CD4-positive, alpha-beta T cell treated with Interleukin-2 at 100 ng/mL for 4 hours (primary cell): ENCODE data around the gene ATP13A4.

ENCODE experiments used
- DNase-seq: peaks from one replicate; pipeline ENCODE4 v3.0.0-alpha.2; 2020; ENCODE audit warnings: low spot score

Gene ATP13A4

DNA sequence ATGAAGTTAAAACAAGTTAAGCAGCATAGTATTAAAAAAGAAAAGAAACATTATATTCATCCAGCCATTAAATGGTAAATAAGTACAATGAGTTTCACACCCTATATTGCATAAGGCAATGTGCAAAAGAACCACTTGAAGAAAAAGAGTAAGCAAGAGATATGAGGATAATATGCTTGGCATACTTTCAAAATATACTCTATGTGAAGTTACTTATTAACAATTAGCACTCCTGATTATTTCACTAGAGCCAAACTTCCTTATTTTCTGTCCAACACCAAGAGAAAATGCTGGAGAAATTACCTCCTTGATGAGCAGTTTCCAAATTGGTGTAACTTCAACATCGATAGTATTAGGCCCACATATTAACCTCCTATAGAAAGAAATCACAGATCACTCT, 63.7 kb downstream of the ATP13A4 start:
- no peak for DNase-seq

DNA sequence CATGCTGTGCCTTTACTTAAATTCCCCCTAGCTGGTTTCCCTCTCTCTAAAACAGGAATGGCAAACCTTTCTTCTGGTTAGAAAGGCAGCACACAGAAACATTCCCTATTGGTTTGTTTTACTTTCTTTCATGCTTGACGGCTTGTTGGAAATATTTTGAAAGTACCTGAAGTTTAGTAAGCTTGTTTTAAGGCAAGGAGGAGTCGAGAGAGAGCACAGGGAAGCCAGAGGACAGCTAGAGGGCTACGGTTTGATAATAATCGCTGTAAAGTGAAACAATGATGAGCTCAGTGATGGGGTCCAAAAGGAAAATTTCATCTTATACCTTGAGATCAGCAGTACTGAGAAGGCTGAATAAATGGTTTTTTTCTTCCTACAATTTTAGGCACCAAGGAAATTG, 64.1 kb downstream of the ATP13A4 start:
- no peak for DNase-seq

DNA sequence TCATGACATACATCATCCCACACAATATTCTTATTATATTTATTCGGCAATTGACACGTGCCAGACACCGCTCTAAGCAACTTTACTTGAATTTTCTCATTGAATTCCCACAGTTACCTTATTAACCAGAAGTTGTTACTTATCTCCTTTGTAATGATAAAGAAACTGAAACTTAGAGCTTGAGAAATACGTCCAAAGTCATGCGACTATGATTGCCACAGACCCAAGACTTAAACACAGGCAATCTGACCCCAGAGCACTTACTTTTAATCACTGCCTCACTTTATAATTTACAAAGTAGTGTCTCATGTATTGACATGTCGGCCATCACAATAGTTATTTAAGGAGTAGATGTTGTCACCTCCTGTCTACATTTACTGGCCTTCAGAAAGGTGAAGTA, 64.7 kb downstream of the ATP13A4 start:
- DNase-seq: no peak

DNA sequence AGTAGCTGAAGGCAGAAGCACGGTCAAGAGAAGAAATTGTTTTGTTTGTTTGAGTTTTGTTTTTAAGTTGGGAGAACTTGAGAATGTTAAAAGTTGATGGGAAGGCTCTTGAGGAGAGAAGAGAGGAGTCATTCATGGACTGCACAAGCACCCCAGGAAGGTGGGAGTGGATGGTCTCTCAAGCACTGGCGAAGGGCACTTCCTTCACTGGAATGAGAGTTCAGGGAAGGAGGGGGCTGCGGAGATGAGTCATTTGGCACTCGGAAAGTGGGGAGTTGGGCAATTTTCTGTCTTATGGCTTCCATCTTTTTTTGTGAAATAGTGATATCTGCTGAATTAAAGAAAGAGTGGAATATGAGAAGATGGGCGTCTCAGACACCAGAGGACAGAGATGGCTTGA, 66.0 kb downstream of the ATP13A4 start:
- DNase-seq: no peak

DNA sequence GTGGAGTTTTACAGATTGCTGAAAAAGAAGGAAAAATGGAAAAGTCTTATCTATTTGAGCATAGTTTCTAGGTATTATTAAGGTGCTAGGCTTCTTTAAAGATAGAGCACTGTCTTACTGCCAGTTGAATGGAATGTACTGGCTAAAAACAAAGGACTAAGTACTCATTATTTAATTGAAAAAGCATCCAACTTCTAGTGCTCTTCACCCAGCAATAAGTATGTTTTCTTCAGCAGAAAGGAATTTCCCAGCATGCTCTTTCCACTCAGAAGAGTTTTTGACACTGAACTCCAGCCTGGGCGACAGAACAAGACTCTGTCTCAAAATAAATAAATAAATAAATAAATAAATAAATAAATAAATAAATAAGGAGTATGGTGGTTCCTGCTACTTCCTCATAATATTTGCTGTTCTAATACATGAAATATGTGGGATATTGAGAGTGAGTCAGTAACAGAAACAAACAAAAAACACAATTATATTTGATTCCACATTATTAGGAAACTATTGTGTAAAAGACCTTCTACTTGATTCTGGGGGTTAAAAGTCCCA, 70.6 kb downstream of the ATP13A4 start:
- DNase-seq: no peak

DNA sequence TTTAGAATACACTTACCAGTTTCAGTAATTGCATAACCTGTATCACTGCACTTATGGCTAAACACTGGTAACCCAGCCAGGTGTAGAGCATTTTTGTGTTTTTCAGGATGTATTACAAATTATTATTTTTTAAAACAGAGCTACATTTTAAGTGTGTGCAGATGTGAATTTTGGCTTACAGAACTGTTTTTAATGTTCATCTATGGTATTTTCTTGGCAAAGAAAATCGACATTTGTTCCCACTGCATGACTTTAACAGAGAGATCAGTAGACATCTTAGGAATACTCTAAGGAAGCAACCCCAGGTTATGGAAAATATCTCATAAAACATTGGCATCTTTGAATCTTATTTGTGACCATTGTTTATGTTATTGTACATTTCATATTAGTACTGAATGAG, 73.3 kb downstream of the ATP13A4 start:
- DNase-seq: no peak

DNA sequence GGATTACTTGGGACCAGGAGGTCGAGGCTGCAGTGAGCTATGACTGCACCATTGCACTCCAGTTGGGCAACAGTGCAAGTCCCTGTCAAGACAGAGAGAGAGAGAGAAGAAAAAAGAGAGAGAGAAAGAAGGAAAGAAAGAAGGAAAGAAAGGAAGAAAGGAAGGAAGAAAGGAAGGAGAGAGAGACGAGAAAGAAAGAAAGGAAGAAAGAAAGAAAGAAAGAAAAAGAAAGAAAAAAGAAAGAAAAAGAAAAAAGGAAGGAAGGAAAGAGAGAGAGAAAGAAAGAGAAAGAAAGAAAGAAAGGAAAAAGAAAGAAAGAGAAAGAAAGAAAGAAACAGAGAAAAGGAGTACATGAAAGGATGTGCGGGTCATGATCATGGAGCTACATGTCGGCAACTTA, 80.2 kb downstream of the ATP13A4 start:
- DNase-seq: no peak

DNA sequence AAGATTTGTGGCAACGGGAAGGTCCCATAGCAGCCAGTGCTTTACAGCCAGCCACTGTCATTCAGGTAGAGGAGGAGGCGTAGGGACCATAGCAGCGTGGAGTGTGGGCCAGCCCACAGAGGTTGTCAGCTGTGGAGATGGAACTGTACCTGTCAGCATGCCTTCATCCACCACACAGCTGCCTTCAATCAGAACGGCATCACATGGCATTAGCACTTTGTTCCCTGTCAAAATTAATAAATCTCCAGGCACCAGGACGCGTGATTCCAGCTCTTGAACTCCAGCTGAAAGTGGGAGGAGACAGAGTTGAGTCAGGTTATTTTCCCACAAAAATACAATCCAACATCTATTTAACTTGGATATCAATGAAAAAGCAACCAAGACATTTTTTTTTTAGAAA, 84.0 kb downstream of the ATP13A4 start:
- no peak for DNase-seq

DNA sequence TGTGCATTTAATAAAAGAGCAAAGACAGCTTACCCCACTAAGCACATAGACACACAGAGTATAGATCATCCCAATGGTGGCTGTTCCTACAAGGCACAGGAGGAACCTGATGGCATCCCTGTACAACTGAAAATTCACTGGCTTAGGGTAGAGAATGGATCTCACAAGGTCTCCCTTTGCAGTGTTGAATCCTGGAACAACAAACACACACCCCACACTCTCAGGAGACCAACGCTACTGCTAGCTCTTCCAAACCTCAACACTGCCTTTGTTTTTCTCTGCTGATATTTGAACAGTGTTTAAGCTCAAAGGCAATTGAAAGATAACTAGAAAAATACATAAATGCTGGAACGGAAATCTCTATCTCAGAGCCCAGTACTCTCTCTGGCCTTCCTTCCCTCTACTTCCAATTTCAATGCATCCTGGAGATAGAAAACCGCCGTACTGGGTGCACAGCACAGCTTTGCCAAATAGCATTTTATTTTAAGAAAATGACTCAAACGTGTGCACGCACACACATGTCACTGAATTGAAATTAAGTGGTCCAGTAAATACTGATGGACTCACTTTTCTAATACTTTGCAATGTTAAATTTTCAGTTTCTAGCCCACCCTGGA, 88.6 kb downstream of the ATP13A4 start:
- no peak for DNase-seq

DNA sequence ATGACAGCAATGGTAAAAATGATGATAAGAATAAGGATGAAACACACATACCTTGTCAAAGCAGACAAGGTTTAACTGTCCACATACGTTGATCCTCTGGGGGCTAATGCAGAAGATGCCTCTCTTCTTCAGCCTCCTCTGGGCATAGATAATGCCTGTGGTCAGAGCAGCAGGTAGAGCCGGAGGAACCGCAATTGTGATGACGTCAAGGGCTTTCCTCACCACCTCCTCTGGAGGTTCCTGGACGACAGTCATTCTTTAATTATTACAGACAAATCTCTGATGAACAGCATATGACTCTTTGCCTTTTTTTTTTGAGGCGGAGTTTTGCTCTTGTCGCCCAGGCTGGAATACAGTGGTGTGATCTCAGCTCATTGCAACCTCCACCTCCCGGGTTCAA, 89.8 kb downstream of the ATP13A4 start:
- no peak for DNase-seq

DNA sequence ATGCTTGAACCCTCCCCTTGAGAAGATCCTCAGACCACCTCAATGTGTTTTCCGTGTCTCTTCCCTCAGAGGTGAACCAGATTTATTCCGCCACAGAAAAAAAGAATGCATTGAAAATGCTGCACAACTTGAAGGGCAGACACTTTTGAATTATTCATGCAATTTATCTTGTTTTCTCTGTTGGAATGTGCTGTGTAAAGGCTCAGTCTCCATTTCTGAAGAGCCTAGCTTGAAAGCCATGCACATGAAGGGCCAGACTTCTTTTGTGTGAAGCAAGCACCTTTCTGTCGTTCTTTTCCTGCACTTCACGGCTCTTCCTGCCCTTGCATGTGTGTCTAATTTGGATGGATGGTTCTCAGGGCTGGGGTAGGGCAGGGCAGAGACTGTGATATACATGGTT, 97.2 kb downstream of the ATP13A4 start:
- no peak for DNase-seq

DNA sequence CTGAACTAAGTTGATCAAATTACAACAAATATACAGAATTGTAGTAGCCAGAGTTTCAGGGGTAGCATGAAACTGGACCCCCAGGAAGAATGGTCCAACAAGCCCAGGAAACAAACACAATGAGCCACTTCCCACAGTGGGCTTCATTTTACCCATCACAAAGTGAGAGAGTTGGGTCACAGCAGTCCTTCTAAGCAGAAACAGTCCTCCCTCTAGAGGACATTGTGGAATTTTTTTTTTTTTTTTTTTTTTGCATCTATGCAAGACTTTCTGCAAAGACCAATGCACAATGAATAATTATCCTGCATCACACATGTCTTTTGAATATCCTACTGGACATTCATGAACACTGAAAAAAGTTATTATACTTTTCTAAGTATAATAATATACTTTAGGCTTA, 102.4 kb downstream of the ATP13A4 start:
- no peak for DNase-seq

DNA sequence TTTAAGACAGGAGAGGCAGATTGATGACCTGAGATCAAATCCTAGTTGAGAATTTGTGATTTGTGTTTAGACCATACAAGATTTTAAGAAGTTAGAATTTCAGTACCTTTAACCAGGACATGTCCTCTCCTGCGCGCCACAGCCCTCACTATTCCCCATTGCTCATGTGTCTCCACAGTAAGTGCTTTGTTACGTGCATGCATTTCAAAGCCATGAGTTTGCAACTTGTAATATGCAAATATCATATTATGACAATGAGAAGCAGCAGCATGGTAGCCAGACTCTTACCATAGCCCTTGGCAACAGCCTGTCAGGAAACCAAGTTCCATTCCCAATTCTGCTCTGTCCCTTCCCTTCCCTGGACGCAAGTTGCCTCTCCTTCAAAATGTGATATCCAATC, 102.8 kb downstream of the ATP13A4 start:
- no peak for DNase-seq

DNA sequence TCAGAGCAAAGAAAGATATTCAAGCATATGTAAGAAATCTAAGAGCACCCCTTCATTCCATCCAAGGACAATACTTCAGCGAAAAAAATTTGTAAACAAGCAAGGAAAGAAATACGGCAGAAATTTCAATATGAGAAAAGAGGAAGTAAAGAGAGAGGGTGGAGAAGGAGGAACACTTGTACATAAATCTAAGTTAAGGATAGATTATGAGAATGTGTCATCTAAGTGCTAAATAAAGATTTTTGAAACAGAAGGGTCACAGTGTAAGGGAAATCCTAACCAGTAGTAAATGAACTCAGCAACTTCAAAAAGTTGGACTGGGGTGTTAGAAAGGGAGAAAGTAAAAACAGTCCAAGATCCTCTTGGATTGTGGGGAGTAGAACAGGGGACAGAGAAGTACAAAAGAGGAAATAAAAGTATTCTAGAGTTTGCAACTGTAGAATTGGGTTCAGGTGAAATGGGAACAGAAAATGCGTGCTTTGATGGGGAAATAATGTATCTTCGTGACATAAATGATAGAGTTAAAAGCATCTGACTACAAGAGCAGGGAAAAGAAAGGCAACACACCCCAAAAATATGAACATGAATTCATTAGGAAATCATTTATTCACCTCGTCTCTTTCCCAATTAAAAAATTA, 107.6 kb downstream of the ATP13A4 start:
- no peak for DNase-seq

DNA sequence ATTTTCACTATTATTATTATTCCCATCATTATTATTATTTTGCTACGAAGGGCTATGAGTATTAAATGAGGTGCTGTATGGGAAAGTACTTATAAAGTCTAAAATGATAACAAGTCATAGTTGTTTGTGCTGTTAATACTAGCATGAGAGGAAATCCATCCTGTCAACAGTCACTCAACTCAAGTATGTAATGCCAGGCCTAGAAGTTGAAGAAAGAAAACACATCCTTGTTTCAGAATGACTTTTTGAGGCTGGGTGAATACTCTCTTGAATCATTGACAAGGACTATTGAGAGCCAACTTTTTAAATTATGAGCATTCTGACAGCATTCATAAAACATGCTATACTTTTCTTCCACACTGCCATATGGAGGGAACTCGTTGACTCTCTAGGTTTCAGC, 115.3 kb downstream of the ATP13A4 start:
- DNase-seq: no peak

DNA sequence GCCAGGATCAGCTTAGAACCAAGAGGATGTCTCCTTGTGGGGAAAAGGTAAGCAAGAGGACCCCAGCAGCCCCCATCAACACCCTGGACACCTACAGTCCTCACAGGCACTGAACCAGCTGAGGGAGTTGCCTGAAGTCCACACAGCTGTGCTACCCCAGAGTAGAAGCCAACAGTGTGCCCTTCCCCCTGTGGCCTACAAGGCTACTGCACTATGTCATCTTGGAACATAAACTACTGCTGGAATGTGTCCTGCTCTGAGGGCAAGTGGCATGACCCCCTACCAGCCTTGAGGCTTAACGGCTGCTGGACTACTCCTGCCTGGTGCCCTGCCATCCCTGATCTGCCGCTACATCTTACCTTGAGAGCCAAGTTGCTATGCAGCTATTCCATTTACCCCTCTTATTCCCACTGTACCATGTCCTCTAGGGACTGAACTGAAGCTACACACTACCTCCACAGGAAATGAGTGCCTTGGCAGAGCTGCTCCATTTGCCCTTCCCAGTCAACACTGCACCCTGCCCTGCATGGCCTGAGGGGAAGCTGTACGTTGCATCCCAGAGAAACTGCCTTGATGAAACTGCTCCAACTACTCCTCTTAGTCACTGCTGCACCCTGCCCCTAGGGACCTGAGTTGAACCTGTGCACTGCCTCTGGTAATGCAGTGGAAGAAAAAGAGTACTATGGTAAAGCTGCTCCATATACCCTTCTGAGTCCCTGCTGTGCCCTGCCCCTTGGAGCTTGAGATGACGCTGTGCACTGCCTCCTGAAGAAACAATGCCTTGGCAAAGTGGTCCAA, 135.9 kb downstream of the ATP13A4 start:
- no peak for DNase-seq

DNA sequence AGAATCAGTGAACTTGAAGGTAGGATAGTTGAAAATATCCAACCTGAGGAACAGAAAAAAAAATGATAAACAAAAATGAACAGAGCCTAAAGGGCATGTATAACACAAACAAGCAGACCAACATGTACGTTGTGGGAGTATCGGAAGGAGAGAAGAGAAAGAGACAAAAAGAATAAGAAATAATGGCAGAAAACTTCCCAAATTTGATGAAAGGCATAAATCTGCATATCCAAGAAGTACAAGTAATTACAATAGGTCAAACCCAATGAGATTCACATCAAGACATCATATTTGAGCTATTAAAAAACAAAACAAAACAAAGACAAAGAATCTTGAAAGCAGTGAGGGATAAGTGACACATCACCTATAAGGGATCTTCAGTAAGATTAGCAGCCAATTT, 138.1 kb downstream of the ATP13A4 start:
- DNase-seq: no peak

DNA sequence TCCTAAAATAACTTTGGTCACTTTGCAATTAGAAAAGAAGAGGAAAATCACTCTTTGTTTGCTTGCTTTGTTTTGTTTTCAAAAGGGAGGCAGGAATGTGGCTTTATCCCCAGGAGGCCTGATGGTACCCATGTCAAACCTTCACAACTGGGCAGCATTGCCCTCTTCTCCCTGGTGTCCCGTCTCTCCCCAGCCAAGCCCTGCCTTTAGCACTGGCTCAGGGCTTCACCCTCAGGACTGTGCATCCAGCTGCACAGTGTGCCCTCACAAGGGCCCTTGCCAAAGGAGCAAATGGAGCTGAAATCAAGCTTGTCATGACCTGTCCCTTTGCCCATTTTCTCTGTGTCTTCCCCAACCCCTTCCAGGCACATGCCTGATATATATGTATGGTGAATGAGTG, 147.0 kb downstream of the ATP13A4 start:
- no peak for DNase-seq

DNA sequence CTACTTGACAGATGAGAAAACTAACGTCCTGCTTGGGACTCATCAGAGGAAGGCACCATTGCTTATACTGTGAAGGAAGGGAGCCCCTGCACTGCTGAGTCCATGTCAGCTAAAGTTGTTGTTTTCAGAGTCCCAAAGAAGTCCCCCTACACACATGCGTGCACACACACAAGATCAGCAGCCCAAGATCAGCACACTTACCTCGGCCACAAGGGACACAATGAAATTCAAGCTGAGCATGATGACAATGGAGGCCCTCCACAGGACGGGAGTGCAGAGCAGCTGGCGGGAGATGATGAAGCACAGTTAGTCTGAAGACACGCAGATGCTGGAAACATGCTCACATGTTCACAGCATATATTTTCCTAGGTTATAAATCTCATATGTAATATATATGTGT, 147.6 kb downstream of the ATP13A4 start:
- no peak for DNase-seq

DNA sequence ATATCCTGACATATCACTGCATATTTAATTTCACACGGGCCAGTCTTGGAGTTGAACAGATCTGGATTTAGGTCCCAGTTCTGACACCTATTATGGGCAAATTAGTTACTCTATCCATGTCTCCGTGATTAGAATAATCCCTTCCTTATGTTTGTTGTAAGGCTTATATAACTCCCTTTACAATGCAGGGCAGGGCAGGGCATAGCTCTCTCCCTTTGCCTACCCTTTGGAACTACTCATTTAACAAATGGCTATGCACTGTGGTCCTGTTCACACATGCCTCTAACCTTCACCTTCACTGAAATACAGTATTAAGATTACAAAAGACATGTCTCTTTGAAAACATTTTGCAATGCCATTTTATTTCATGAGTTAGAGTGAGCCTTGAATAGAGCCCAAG, 151.4 kb downstream of the ATP13A4 start:
- DNase-seq: no peak

DNA sequence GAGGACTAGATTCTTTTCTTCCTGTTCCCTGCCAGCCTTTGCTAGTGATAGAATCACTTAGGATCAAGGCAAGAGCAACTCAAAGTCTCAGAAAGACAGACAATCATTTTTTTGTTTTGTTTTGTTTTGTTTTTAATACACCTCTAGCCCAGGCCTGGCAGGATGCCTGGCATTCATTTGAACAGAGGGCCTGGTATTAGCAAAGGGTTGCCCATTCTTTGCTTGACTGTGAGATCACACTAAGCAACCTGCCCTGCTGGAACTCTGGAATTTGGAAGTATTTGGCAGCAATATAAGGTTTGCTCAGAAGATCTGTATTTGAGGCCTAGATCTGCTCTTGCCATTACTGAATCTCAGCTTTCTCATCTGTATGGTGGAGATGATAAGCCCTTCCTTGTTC, 154.4 kb downstream of the ATP13A4 start:
- no peak for DNase-seq

DNA sequence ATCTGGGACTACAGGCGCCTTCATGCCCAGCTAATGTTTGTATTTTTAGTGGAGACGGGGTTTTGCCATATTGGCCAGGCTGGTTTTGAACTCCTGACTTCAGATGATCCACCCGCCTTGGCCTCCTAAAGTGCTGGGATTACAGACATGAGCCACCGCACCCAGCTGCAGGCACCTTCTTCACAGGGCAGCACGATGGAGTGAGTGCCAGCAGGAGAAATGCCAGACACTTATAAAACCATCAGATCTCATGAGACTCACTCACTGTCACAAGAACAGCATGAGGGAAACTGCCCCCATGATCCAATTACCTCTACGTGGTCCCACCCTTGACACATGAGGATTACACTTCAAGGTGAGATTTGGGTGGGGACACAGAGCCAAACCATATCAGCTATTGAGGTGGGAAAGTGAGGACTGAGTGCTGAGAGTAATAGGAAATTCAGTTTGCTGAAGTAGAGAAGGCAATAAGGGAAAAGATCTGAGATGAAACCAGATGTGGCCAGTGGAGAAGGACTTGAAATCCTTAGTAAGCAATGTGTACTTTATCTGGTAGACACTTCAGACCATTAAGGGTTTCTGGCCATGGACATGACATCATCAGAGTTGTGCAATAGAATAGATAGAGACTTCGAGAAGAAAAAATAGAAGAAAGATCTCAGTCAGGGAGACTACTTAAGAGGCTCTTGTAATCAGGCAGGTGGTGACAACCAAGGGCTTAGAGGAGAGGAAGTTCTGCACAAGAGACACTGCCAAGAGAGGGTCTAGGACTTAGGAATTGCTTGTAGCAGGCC, 158.0 kb downstream of the ATP13A4 start:
- DNase-seq: no peak
